ENCODE measurements around the gene PCDHGA5.
"Not testable (repeated sequence)": the region's sequence is repeated elsewhere in the genome, so short reads cannot be mapped to it uniquely, and the experiment has no call there.

GRCh38 chr5:141397756-141398551, 34.0 kb downstream of the PCDHGA5 start, which contains the start of gene PCDHGB5:
- not testable (repeated sequence) for TF ChIP-seq CTCF (IDR thresholded peaks at IDR 0.05; ENCODE audit: low read depth, low read length); EZH2phosphoT487 (IDR thresholded peaks at IDR 0.05; ENCODE audit: low read depth)

All from OCI-LY3 (cell line).